Colonic mucosa (tissue), 4 donors: ENCODE data around the gene TBC1D22A. TPM values are rescaled to one million over a fixed set of nuclear protein-coding genes. Genes with fewer than 3 reads are reported as not detected.

Experiments used
- DNase-seq: peaks from one replicate; pipeline ENCODE4 v3.0.0-alpha.2; 2020
- H3K27ac ChIP-seq: fragments of 200-600 bp; one replicate; pipeline ENCODE4 v1.8.0; 2021
- H3K27me3 ChIP-seq: fragments of 200-600 bp; one replicate; pipeline ENCODE4 v1.8.0; 2021
- H3K36me3 ChIP-seq: fragments of 200-600 bp; one replicate; pipeline ENCODE4 v1.8.0; 2021
- H3K4me1 ChIP-seq: fragments of 200-600 bp; one replicate; pipeline ENCODE4 v1.8.0; 2021; ENCODE audit warnings: mild to moderate bottlenecking
- H3K4me3 ChIP-seq: fragments of 200-600 bp; one replicate; pipeline ENCODE4 v1.8.0; 2021
- H3K9ac ChIP-seq, 2 donors: one replicate each; pipeline ENCODE4 v1.7.0; 2013; ENCODE audit warnings: control low read depth in 2 of 2, low read depth in 2 of 2, low read length in 2 of 2
- H3K9me3 ChIP-seq: fragments of 200-600 bp; one replicate; pipeline ENCODE4 v1.8.0; 2021
- CTCF ChIP-seq: fragments of 200-600 bp; IDR thresholded peaks from one replicate; pipeline ENCODE4 v1.8.0; 2022; ENCODE audit warnings: antibody characterized with exemption, mild to moderate bottlenecking
- intact Hi-C: fragments of 100-400 bp; cut with DNase I; formaldehyde crosslinking; loops from one replicate; pipeline ENCODE4 v1.14.1; 2022
- total RNA-seq, 2 donors: library from RNA; stranded (reverse); fragmentation: NEBNext Ultra II Directional in 1 of 2; extraction: Animal tissue kit (Norgen Biotek cat#: 25700) in 1 of 2; gene quantifications; one replicate each; pipeline ENCODE4 v1.2.1, GENCODE V29; 2021
- donor health status: healthy.
- donor health status: DM: no; HTN: no; CAD: no.
- donor health status: DM: no; HTN: no; CAD: no.

TBC1D22A gene
- total RNA-seq, 2 donors from 2014 or later = 34.2 to 36.4 TPM

GRCh38 chr22:46897246-46897623 is 134.8 kb downstream of the TBC1D22A start:
- no peak for DNase-seq
- H3K27me3 ChIP-seq = no peaks in the 10 kb centered on the region
- intact Hi-C loops = no loop called here
- no peaks in the 10 kb centered on the region for H3K9me3 ChIP-seq
- H3K4me3 ChIP-seq = no peak overlapping the region
- H3K36me3 ChIP-seq = no peaks in the 10 kb centered on the region
- no peak for TF ChIP-seq CTCF
- no peak overlapping the region for H3K9ac ChIP-seq
- H3K4me1 ChIP-seq = no peaks in the 10 kb centered on the region
- H3K27ac ChIP-seq = no peak overlapping the region

- Histone ChIP-seq H3K27ac (no peak overlapping the region), H3K27me3 (no peaks in the 10 kb centered on the region), H3K36me3 (no peaks in the 10 kb centered on the region), H3K9ac (no peak overlapping the region), H3K4me1 (no peaks in the 10 kb centered on the region), H3K9me3 (no peaks in the 10 kb centered on the region), H3K4me3 (no peak overlapping the region)
- intact Hi-C loops = no loop called here
- DNase-seq = no peak
- no peak for TF ChIP-seq CTCF
Observed at GRCh38 chr22:46900549-46900948, 138.1 kb downstream of the TBC1D22A start.

GRCh38 chr22:46902436-46902835 is 140.0 kb downstream of the TBC1D22A start:
- TF ChIP-seq CTCF = no peak
- no peak overlapping the region for H3K9ac ChIP-seq
- no peak overlapping the region for H3K27ac ChIP-seq
- DNase-seq = no peak
- H3K4me1 ChIP-seq = no peaks in the 10 kb centered on the region
- intact Hi-C loops = no loop called here
- H3K36me3 ChIP-seq = no peaks in the 10 kb centered on the region
- H3K9me3 ChIP-seq = no peaks in the 10 kb centered on the region
- H3K27me3 ChIP-seq = no peaks in the 10 kb centered on the region
- no peak overlapping the region for H3K4me3 ChIP-seq

GRCh38 chr22:46902998-46903916 is 140.8 kb downstream of the TBC1D22A start:
- Histone ChIP-seq H3K9ac (no peak overlapping the region), H3K27ac (no peak overlapping the region), H3K4me3 (no peak overlapping the region), H3K9me3 (no peaks in the 10 kb centered on the region), H3K4me1 (no peaks in the 10 kb centered on the region), H3K36me3 (no peaks in the 10 kb centered on the region), H3K27me3 (no peaks in the 10 kb centered on the region)
- intact Hi-C loops = no loop called here
- TF ChIP-seq CTCF = no peak
- DNase-seq = no peak

- Histone ChIP-seq H3K27me3 (no peaks in the 10 kb centered on the region), H3K4me3 (no peak overlapping the region), H3K36me3 (no peaks in the 10 kb centered on the region), H3K4me1 (no peaks in the 10 kb centered on the region), H3K9me3 (no peaks in the 10 kb centered on the region), H3K9ac (no peak overlapping the region), H3K27ac (no peak overlapping the region)
- intact Hi-C loops = no loop called here
- DNase-seq = no peak
- TF ChIP-seq CTCF = no peak
Observed at GRCh38 chr22:46905415-46905814, 143.0 kb downstream of the TBC1D22A start.
